Suprapubic skin (tissue), 3 donors: Measurements from ENCODE around the gene LHPP.

Source experiments
- EP300 ChIP-seq: sonication (generic); formaldehyde crosslinking; IDR thresholded peaks from one replicate; pipeline ENCODE4 v1.6.1; 2017; ENCODE audit warnings: antibody characterized with exemption
- TF ChIP-seq, protein P1 (sequence below), 2 donors: fragments of 200-600 bp in 1 of 2; fragments of 450-650 bp in 1 of 2; sonication (generic) in 1 of 2; IDR thresholded peaks; one replicate each; pipeline ENCODE4 v1.5.1; 2016 to 2019; ENCODE audit warnings: antibody characterized with exemption in 2 of 2, mild to moderate bottlenecking in 1 of 2, moderate library complexity in 1 of 2

GRCh38 chr10:124518366-124518765 is 56.7 kb downstream of the LHPP start:
- TF ChIP-seq EP300 = no peak
- TF ChIP-seq, protein P1, sequence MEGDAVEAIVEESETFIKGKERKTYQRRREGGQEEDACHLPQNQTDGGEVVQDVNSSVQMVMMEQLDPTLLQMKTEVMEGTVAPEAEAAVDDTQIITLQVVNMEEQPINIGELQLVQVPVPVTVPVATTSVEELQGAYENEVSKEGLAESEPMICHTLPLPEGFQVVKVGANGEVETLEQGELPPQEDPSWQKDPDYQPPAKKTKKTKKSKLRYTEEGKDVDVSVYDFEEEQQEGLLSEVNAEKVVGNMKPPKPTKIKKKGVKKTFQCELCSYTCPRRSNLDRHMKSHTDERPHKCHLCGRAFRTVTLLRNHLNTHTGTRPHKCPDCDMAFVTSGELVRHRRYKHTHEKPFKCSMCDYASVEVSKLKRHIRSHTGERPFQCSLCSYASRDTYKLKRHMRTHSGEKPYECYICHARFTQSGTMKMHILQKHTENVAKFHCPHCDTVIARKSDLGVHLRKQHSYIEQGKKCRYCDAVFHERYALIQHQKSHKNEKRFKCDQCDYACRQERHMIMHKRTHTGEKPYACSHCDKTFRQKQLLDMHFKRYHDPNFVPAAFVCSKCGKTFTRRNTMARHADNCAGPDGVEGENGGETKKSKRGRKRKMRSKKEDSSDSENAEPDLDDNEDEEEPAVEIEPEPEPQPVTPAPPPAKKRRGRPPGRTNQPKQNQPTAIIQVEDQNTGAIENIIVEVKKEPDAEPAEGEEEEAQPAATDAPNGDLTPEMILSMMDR (IDR thresholded peaks at IDR 0.05) = no peak
